ENCODE results near the gene FGF13. TPM values are rescaled to one million over a fixed set of nuclear protein-coding genes. Genes with fewer than 3 reads are reported as not detected.

FGF13 gene
- polyA plus RNA-seq, 1 donor from 2014 or later, result 235 TPM

DNA sequence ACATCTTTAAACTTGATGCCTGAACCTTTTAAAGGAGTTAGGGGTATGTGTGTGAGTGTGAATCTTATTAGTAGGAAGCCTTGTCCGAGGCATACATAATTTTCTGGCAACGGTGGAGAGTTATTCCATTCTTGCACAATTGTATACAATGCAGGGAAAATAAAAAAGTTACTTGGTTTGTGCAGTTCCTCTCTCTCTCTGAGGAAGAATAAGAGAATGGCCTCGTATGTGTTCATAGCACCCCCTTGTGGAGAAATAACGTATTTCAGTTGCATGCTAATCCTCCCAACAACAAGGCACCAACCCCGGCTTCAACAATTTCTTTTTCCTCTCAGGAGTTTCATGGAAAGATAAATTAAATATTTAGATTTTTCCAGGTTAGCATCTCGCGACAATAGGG lies 33.7 kb upstream of the FGF13 start:
- Histone ChIP-seq H3K9ac (ENCODE audit: low read length) (no peak overlapping the region), H3K36me3 (ENCODE audit: insufficient read depth, low read length) (no peaks in the 10 kb centered on the region), H3K27ac (ENCODE audit: low read length) (no peak overlapping the region), H3K79me2 (replicated peaks; ENCODE audit: insufficient read depth, low read length) (no peaks in the 10 kb centered on the region), H3F3A (ENCODE audit: insufficient read depth, low read length, poor library complexity, severe bottlenecking) (no peaks in the 10 kb centered on the region), H2AFZ (ENCODE audit: low read depth, low read length) (no peak overlapping the region), H3K9me3 (ENCODE audit: low read length) (no peaks in the 10 kb centered on the region), H4K20me1 (ENCODE audit: insufficient read depth) (no peaks in the 10 kb centered on the region), H3K4me3 (ENCODE audit: low read length) (no peak overlapping the region), H3K4me2 (ENCODE audit: low read length) (no peak overlapping the region), H3K9me2 (ENCODE audit: insufficient read depth, low read length) (no peaks in the 10 kb centered on the region), H3K27me3 (ENCODE audit: insufficient read depth, low read depth, low read length) (no peaks in the 10 kb centered on the region)
- TF ChIP-seq, protein P1, sequence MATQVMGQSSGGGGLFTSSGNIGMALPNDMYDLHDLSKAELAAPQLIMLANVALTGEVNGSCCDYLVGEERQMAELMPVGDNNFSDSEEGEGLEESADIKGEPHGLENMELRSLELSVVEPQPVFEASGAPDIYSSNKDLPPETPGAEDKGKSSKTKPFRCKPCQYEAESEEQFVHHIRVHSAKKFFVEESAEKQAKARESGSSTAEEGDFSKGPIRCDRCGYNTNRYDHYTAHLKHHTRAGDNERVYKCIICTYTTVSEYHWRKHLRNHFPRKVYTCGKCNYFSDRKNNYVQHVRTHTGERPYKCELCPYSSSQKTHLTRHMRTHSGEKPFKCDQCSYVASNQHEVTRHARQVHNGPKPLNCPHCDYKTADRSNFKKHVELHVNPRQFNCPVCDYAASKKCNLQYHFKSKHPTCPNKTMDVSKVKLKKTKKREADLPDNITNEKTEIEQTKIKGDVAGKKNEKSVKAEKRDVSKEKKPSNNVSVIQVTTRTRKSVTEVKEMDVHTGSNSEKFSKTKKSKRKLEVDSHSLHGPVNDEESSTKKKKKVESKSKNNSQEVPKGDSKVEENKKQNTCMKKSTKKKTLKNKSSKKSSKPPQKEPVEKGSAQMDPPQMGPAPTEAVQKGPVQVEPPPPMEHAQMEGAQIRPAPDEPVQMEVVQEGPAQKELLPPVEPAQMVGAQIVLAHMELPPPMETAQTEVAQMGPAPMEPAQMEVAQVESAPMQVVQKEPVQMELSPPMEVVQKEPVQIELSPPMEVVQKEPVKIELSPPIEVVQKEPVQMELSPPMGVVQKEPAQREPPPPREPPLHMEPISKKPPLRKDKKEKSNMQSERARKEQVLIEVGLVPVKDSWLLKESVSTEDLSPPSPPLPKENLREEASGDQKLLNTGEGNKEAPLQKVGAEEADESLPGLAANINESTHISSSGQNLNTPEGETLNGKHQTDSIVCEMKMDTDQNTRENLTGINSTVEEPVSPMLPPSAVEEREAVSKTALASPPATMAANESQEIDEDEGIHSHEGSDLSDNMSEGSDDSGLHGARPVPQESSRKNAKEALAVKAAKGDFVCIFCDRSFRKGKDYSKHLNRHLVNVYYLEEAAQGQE (IDR thresholded peaks at IDR 0.05; ENCODE audit: borderline replicate concordance), result no peak
- peak; percentile 82 for TF ChIP-seq RAD21 (conservative IDR thresholded peaks at IDR 0.05)
- TF ChIP-seq EP300 (conservative IDR thresholded peaks at IDR 0.05; ENCODE audit: poor library complexity, severe bottlenecking), result no peak
- TF ChIP-seq POLR2AphosphoS5 (IDR thresholded peaks at IDR 0.05), result no peak
- TF ChIP-seq TAF1 (IDR thresholded peaks at IDR 0.05; ENCODE audit: low read depth), result no peak
- TF ChIP-seq MXI1 (conservative IDR thresholded peaks at IDR 0.05; ENCODE audit: poor library complexity, severe bottlenecking), result no peak
- peak; percentile 85 for TF ChIP-seq SMC3 (conservative IDR thresholded peaks at IDR 0.05; ENCODE audit: poor library complexity)
- TF ChIP-seq, protein P2, sequence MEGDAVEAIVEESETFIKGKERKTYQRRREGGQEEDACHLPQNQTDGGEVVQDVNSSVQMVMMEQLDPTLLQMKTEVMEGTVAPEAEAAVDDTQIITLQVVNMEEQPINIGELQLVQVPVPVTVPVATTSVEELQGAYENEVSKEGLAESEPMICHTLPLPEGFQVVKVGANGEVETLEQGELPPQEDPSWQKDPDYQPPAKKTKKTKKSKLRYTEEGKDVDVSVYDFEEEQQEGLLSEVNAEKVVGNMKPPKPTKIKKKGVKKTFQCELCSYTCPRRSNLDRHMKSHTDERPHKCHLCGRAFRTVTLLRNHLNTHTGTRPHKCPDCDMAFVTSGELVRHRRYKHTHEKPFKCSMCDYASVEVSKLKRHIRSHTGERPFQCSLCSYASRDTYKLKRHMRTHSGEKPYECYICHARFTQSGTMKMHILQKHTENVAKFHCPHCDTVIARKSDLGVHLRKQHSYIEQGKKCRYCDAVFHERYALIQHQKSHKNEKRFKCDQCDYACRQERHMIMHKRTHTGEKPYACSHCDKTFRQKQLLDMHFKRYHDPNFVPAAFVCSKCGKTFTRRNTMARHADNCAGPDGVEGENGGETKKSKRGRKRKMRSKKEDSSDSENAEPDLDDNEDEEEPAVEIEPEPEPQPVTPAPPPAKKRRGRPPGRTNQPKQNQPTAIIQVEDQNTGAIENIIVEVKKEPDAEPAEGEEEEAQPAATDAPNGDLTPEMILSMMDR (IDR thresholded peaks at IDR 0.05; ENCODE audit: poor library complexity, severe bottlenecking), result peak; percentile 73
- no peak for TF ChIP-seq EZH2 (IDR thresholded peaks at IDR 0.05; ENCODE audit: borderline replicate concordance, insufficient read depth, low read length, poor library complexity, severe bottlenecking)

DNA sequence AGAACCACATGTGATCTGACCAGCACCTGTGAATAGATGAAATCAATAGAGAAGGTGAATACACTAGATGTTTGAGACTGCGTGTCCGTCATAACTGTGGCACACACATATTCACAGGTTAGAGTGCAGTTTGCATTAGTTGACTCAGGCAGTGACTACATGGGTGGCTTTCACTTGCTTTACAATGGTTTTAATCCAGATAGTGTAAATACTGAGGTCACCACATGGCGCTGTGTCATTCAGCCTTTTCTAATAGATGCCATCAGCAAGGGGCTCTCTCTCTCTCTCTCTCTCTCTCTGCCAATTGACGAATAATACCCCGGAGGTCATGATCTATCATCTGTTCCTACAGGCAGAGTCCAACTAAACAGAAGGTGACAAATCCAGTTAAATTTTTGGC lies 30.7 kb upstream of the FGF13 start:
- no peaks in the 10 kb centered on the region for H3K79me2 ChIP-seq (replicated peaks; ENCODE audit: insufficient read depth, low read length)
- H3K9me3 ChIP-seq (ENCODE audit: low read length), result no peaks in the 10 kb centered on the region
- no peaks in the 10 kb centered on the region for H3K9me2 ChIP-seq (ENCODE audit: insufficient read depth, low read length)
- no peak overlapping the region for H3K9ac ChIP-seq (ENCODE audit: low read length)
- TF ChIP-seq EZH2 (IDR thresholded peaks at IDR 0.05; ENCODE audit: borderline replicate concordance, insufficient read depth, low read length, poor library complexity, severe bottlenecking), result no peak
- no peak for TF ChIP-seq EP300 (conservative IDR thresholded peaks at IDR 0.05; ENCODE audit: poor library complexity, severe bottlenecking)
- TF ChIP-seq POLR2AphosphoS5 (IDR thresholded peaks at IDR 0.05), result no peak
- TF ChIP-seq, protein P1 (IDR thresholded peaks at IDR 0.05; ENCODE audit: borderline replicate concordance), result no peak
- TF ChIP-seq SMC3 (conservative IDR thresholded peaks at IDR 0.05; ENCODE audit: poor library complexity), result no peak
- no peak for TF ChIP-seq TAF1 (IDR thresholded peaks at IDR 0.05; ENCODE audit: low read depth)
- no peak overlapping the region for H2AFZ ChIP-seq (ENCODE audit: low read depth, low read length)
- no peaks in the 10 kb centered on the region for H4K20me1 ChIP-seq (ENCODE audit: insufficient read depth)
- no peak overlapping the region for H3K4me3 ChIP-seq (ENCODE audit: low read length)
- H3F3A ChIP-seq (ENCODE audit: insufficient read depth, low read length, poor library complexity, severe bottlenecking), result no peaks in the 10 kb centered on the region
- H3K27me3 ChIP-seq (ENCODE audit: insufficient read depth, low read depth, low read length), result no peaks in the 10 kb centered on the region
- no peak overlapping the region for H3K4me2 ChIP-seq (ENCODE audit: low read length)
- H3K27ac ChIP-seq (ENCODE audit: low read length), result no peak overlapping the region
- no peaks in the 10 kb centered on the region for H3K36me3 ChIP-seq (ENCODE audit: insufficient read depth, low read length)
